K562 (cell line): ENCODE results near the gene C1R.
A peak's percentile ranks its signal among the peaks of the same experiment; 100 is the strongest.

Experiments used
- CBX1 ChIP-seq: sonication (generic); IDR thresholded peaks from 2 replicates; pipeline ENCODE4 v1.6.1; 2016; ENCODE audit warnings: antibody characterized with exemption, low read depth, mild to moderate bottlenecking
- DNMT1 ChIP-seq: fragments of 450-650 bp; IDR thresholded peaks from 2 replicates; pipeline ENCODE4 v1.6.1; 2016; ENCODE audit warnings: antibody characterized with exemption, mild to moderate bottlenecking
- EGR1 ChIP-seq: fragments of 450-650 bp; conservative IDR thresholded peaks from 2 replicates; pipeline ENCODE4 v1.6.1; 2017; ENCODE audit warnings: mild to moderate bottlenecking
- EHMT2 ChIP-seq: fragments of 450-650 bp; IDR thresholded peaks from 2 replicates; pipeline ENCODE4 v1.6.1; 2018; ENCODE audit warnings: antibody characterized with exemption
- HIVEP1 ChIP-seq: fragments of 250-450 bp; sonication (Bioruptor Pico); IDR thresholded peaks from 2 replicates; pipeline ENCODE4 v1.4.0; 2020; ENCODE audit warnings: mild to moderate bottlenecking
- HMG20A ChIP-seq: fragments of 450-650 bp; formaldehyde crosslinking; conservative IDR thresholded peaks from 2 replicates; pipeline ENCODE4 v1.4.0; 2020; ENCODE audit warnings: mild to moderate bottlenecking, mixed read lengths
- MYC ChIP-seq, 2 experiments: fragments of 250-450 bp in 1 of 2; sonication (Bioruptor Pico) in 1 of 2; IDR thresholded peaks; 2 replicates each; pipeline versions ENCODE4 v1.5.1 to v1.6.1; 2012 to 2021; ENCODE audit warnings: low read depth in 2 of 2, borderline replicate concordance in 1 of 2, improper control_type of control experiment in 1 of 2, low read length in 1 of 2, mild to moderate bottlenecking in 1 of 2, moderate library complexity in 1 of 2
- NFRKB ChIP-seq: fragments of 450-650 bp; IDR thresholded peaks from 2 replicates; pipeline ENCODE4 v1.6.1; 2016; ENCODE audit warnings: low read depth
- POLR2AphosphoS5 ChIP-seq: IDR thresholded peaks from 2 replicates; pipeline ENCODE4 v1.6.1; 2011; ENCODE audit warnings: mild to moderate bottlenecking, low read depth, low read length, moderate library complexity; ENCODE audit not compliant: control insufficient read depth, insufficient read depth
- PYGO2 ChIP-seq: fragments of 450-650 bp; IDR thresholded peaks from 2 replicates; pipeline ENCODE4 v1.6.1; 2016; ENCODE audit warnings: mild to moderate bottlenecking, missing genetic modification characterization, moderate library complexity, missing compliant biosample characterization
- ZFP36 ChIP-seq: fragments of 150-350 bp; IDR thresholded peaks from 2 replicates; pipeline ENCODE4 v1.6.1; 2018; ENCODE audit warnings: low read length, low read depth; ENCODE audit not compliant: partially characterized antibody
- ZNF707 ChIP-seq: fragments of 250-450 bp; sonication (Bioruptor Pico); conservative IDR thresholded peaks from 2 replicates; pipeline ENCODE4 v1.8.0; 2022; ENCODE audit warnings: inconsistent platforms, mild to moderate bottlenecking, moderate library complexity
- TF ChIP-seq, protein P1 (sequence below), 3 experiments: IDR thresholded peaks in 2 of 3; conservative IDR thresholded peaks in 1 of 3; 2 replicates each; pipeline ENCODE4 v1.5.1; 2011 to 2012; ENCODE audit warnings: low read length in 3 of 3, mild to moderate bottlenecking in 3 of 3, control low read depth in 2 of 3, improper control_type of control experiment in 1 of 3, inconsistent platforms in 1 of 3, low read depth in 1 of 3, mixed read lengths in 1 of 3, moderate library complexity in 1 of 3; ENCODE audit not compliant: insufficient read depth in 2 of 3

DNA sequence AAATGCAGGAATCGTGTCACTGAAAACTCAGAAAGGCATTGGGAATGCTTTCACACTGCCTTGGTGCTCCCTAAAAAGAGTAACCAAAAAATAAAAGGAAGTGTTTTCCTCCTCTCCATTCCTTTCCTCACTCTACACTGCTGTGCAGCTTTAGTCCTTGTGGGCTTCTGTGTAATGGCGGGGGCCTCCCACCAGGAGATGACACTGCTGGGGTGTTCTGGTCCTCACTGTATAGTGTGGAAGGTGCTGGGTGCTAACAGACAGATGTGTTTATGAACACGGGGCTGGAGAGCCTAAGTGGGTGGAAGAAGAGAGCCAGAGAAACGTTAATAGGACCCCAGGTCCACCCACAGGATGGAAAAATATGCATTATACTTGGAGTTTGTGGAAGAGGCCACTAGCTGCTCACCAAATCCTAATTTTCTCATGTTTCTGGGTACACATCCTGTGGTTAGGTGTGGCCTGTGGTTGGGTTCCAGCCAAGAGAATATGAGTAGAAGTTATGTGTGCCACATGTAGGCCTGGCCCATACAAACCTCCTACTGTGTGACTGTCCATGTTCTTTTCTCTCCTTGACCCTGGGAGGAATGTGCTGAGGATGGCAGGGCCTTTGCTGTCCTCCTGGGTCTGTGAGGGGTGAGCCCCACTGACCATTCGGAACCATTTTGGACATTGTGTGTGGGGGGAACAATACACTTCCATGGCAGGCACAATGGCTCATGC, 45.7 kb downstream of the C1R start:
- TF ChIP-seq ZNF707 (CRISPR knock-in tag) (no peak), EGR1 (no peak), NFRKB (no peak), HIVEP1 (CRISPR knock-in tag) (no peak), POLR2AphosphoS5 (no peak), MYC (IDR thresholded peaks at IDR 0.05; ENCODE audit: low read depth, low read length) (no peak), MYC (CRISPR knock-in tag; IDR thresholded peaks at IDR 0.05; ENCODE audit: borderline replicate concordance, low read depth) (no peak), DNMT1 (no peak), CBX1 (no peak), ZFP36 (no peak), PYGO2 (tag) (no peak), EHMT2 (no peak), HMG20A (CRISPR knock-in tag) (no peak)
- TF ChIP-seq, protein P1, sequence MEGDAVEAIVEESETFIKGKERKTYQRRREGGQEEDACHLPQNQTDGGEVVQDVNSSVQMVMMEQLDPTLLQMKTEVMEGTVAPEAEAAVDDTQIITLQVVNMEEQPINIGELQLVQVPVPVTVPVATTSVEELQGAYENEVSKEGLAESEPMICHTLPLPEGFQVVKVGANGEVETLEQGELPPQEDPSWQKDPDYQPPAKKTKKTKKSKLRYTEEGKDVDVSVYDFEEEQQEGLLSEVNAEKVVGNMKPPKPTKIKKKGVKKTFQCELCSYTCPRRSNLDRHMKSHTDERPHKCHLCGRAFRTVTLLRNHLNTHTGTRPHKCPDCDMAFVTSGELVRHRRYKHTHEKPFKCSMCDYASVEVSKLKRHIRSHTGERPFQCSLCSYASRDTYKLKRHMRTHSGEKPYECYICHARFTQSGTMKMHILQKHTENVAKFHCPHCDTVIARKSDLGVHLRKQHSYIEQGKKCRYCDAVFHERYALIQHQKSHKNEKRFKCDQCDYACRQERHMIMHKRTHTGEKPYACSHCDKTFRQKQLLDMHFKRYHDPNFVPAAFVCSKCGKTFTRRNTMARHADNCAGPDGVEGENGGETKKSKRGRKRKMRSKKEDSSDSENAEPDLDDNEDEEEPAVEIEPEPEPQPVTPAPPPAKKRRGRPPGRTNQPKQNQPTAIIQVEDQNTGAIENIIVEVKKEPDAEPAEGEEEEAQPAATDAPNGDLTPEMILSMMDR (IDR thresholded peaks at IDR 0.05 in 2 of 3, conservative IDR thresholded peaks at IDR 0.05 in 1 of 3; ENCODE audit: insufficient read depth in 2 of 3, low read depth in 1 of 3, low read length in 3 of 3): peak in 1 of 3 experiments; percentile 6; a peak in 2 of 6 replicates
